HG02588 (cell line): ENCODE results near the gene NKIRAS2.
A peak's percentile ranks its signal among the peaks of the same experiment; 100 is the strongest.

Experiments
- ATAC-seq: cut with Tn5 transposase; IDR thresholded peaks from one replicate; pipeline ENCODE4 v1.9.1; 2021; ENCODE audit warnings: mild to moderate bottlenecking, moderate library complexity; ENCODE audit not compliant: unreplicated experiment

The NKIRAS2 gene

DNA sequence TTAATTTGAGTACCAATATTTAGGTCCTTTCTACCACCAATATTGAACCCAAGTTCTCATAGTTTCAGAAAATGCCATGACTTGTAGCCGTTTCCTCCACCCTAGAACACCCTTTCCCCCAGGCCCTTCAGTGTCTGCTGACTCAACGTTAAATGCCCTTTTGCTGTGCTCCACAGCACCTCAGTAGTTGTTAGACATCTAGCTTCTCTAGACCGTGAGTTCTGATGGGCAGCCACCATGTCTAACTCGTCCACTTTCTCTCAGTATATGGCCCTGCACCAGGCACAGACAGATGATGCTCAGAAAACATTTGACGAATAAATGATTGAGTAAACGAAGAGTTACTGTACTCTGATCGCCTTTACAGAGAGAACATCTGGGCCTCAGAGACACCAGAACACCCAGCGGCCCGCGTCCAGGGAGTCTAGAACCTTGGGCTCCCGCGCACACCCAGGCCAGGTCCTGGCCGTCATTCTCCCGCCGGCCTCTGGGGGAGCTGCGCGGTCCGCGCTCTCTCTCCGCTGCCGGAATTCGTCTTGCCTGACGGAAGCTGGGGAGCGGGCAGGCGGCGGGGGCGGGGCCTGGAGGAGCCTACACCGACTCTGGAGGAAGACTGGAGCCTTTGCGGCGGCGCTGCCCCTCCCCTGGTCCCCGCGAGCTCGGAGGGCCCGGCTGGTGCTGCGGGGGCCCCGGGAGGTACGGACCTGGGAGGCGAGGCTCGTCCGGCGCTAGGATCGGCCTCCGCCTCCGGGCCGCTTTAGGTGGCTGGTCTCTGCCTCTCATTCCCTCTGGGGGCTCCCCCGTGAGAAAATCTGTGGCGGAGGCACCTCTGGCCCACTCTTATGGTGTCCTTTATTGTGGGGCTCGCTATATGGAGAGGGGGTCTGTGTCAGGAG lies at the start of gene NKIRAS2:
Gene NKIRAS2, plus strand, starts transcription at position 582 of the 896 bp plus-strand sequence. CDS start 1,488 bp downstream, outside the sequence.
- ATAC-seq, result peak; percentile 52

DNA sequence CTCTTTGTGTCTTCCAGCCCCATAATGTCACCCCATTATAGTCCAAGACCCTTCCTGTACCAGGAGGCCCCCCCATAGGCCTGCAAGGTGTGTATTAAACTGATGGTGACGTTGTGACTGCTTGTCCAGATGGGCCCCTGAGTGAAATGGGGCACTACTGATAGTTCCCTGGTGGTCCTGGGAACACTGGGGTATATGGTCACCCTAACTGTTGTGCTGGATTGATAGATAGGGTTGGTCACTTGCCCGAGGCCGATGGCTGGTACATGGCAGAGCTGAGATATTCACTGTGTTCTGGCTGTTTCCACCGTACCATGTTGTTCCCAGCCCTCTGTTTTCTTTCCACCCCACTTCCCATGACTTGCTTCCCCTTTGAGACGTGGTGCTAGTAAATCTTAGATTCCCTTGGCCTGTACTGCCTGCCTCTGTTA lies 49.0 kb upstream of the NKIRAS2 start:
- no peak for ATAC-seq

GRCh38 chr17:41971721-41972523 lies 48.0 kb upstream of the NKIRAS2 start:
- ATAC-seq, result no peak

GRCh38 chr17:41972571-41973407 lies 47.1 kb upstream of the NKIRAS2 start:
- ATAC-seq, result peak; percentile 75

GRCh38 chr17:41973408-41973811 lies 46.5 kb upstream of the NKIRAS2 start:
- ATAC-seq, result no peak

DNA sequence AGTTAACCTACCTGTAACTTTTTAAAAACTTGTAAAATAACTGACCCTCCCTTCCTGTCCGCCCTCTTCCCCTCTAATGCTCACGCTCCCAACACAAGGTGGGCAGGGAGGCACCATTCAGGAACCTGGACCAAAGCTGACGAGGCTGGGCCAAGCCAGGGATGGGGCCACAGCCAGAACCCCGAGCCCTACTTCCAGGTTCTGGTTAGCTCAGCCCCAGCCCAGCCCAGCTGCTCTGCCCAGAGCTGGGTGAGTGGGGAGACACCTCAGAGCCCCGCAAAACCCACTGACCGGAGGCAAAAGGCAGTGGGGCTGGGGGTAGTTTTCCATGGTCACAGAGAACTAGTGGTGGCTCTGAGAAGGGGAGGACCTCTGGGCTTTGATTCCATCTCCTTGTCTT lies 45.9 kb upstream of the NKIRAS2 start:
- ATAC-seq, result no peak

GRCh38 chr17:41974658-41975057 lies 45.2 kb upstream of the NKIRAS2 start:
- ATAC-seq, result no peak

DNA sequence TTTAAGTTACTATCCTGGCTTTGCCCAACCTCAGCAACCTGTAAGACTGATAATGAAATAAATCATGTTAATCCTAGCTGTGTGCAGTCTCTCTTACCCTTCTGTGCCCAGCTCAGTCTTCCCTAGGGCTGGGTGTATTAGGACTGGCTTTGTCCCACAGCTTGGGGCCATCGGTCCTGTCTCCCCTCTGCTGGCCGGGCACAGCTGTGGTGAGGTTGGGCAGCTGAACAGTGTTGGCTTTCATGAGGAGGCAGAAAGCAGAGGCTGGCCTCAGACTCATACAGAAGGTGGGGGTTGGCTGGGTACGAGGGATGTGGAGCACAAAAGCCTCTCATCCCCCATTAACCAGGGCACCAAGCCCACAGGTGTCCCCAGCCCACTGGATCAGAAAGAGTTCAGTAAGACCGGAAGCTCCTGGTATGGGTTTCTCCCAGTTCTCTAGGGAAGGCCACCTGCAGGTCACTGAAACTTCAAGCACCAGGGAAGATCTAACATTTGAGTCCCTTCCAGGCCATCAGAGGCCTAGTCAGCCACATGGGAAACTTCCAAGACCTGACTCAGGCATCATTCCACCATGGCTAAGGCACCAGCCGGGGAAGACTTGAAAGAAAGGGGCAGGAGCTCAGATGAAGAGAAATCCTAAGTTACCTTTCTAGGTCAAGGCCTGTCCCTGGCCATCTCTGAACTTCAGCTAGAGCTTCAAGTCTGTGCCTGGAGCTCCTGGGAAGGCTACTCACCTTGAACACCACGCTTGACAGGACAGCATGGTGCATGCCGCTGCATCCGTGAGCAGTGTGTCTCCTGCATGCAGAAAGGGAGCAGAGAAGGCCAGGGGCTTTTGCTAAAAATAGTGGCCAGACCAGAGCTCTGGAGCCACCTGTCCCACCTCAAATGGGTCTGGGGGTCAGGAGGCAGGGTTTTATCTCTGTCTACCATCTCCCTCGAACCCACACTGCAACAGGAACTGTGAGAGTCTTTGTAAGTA lies 44.5 kb upstream of the NKIRAS2 start:
- no peak for ATAC-seq

DNA sequence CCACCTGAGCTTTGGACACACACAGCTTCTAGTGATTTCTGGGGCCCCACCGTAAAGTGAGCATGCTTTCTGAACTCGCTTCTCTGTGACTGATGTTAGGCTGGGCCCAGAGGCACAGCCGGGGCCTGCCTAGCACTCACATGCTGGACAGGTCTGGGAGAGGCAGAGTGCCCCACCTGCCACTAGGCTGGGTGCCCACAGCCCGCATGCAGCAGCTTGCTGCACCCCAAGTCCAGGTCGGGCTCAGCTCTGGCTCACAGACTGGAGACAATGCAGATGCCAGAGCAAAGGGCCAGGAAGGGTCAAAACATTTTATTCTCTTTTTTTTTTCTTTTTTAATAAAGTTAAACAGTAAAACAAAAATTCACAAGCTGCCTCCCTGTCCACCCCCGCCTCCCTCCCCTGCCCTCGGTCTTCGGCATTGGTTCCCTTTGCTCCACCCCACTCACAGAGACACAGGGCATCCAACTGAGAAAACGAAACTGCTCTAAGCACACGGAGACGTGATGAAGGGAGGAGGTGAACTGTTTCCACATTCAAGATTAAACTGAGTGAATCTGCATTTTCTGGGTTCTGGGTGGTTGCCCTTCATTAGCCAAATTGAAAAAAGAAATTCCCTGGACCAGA lies 43.6 kb upstream of the NKIRAS2 start:
- no peak for ATAC-seq

DNA sequence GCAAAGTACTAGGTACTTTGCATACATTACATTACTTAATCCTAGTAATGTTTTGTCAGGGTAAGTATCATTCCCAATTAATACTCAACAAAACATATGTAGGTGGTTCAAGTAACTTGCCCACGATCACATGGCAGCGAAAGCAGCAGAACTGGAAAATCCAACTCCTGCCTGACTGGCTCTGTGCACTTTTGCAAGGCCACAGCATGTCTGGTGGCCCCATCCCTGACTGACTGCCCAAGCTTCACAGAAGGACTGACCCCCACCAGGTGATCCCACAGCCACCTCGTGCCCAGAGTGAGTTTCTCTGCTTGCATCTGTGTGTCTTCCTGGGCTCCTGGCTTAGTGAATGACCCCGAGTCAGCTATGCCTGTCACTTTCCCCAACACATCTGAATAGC lies 41.9 kb upstream of the NKIRAS2 start:
- ATAC-seq, result no peak

DNA sequence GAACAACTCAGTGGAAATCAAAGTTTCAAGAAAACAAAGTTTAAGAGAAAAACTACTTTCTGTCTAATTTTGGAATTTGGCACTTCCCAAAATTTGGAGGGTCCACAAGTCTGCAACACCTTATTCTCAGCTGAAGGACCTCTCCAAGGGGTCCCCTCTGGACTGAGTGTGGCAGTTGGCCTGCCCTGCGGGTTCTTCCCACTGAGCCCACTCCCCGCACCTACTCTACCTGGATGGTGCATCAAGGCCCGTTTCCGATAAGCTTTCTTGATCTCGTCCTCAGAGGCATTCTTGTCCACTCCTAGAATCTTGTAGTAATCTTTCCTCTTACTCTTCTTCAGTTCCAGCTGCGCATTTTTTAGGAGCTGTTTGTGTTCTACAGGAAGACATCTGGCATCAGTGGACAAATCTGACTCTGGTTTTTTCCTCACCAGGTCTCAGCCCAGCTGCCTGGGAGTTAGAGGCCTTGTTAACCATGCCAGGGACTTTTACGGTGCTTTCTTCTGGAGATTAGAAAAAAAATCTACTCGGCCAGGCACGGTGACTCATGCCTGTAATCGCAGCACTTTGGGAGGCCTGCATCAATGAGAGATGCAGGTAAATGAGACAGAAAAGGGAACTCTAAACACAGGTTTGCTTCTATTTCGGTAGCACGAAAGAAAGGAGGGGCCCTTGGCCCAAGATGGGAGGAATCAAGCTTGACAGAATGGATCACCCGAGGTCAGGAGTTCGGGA lies 37.7 kb upstream of the NKIRAS2 start:
- no peak for ATAC-seq

DNA sequence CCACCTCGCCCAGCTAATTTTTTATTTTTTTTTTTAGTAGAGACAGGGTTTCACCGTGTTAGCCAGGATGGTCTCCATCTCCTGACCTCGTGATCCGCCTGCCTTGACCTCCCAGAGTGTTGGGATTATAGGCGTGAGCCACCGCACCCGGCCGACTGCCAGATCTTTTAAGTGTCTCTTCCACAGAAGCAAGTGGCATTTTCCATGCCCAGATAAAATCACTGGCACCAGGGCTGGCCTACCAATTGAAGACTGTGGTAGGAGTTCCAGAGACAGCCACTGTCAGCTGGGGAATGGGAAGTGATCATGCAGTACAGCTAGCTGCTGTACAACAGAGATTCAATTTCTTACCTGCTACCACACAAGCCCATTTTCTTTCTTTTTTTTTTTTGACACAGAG lies 35.4 kb upstream of the NKIRAS2 start:
- ATAC-seq, result no peak

DNA sequence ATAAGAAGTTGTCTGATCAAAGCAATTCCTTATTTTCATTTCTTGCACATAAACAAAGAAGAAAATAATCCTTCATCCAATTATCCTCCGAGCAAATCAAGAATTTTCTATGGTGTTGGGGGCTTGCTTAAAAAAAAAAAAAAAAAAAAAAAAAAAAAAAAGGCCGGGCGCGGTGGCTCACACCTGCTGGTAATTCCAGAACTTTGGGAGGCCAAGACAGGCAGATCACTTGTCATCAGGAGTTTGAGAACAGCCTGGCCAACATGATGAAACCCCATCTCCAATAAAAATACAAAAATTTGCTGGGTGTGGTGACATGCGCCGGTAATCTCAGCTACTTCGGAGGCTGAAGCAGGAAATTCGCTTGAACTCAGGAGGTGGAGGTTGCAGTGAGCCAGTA lies 34.0 kb upstream of the NKIRAS2 start:
- no peak for ATAC-seq

DNA sequence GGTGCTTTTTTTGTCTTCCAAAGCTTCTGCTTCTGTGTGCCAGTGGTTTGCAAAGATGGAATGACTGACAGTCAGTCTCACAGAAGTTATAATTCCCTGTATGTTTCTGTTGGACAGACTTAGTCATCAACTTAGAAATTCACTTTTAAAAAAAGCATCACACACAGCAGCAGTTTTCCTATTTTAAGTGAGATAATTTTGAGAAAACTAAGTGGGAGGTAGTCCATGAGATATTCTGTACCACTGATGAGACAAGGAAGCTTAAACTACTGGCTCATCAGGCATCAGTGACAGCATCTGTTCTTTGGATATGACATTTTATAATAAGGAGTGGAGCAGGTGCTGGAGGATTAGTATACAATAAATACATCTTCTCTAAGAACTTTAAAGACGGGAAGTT lies 33.3 kb upstream of the NKIRAS2 start:
- ATAC-seq, result no peak

GRCh38 chr17:41987642-41988041 lies 32.2 kb upstream of the NKIRAS2 start:
- ATAC-seq, result no peak

DNA sequence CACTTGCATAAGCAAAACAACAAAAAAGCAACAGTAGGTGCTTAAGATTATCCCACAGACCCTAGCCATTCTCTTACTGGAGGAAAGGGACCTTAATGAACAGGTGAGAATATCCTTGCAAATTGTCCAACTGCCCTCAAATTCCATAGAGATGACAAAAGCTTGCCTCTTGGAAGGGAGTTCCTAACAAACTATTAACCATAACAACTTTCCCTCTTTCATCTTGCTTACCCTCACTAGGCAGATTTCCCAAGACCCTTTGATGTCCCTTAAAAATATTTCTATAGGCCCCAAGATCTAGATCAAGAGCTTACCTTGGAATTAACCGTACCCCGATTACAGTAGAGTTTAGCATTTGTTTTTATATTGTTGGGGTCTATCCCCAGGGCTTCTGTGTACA lies 31.5 kb upstream of the NKIRAS2 start:
- ATAC-seq, result no peak

- ATAC-seq, result no peak
Measured at GRCh38 chr17:41989702-41990419, 30.0 kb upstream of the NKIRAS2 start.

- ATAC-seq, result no peak
Measured at GRCh38 chr17:41992576-41992975, 27.3 kb upstream of the NKIRAS2 start.
